Prostate gland (tissue), 2 donors: ENCODE measurements around the gene NR5A1.

Source experiments
- POLR2AphosphoS5 ChIP-seq: sonication (generic); formaldehyde crosslinking; IDR thresholded peaks from one replicate; pipeline ENCODE4 v1.6.1; 2017; ENCODE audit warnings: antibody characterized with exemption
- TF ChIP-seq, protein P1 (sequence below), 4 experiments: fragments of 200-600 bp in 2 of 4; fragments of 450-650 bp in 2 of 4; sonication (generic) in 2 of 4; IDR thresholded peaks; 1 replicate in 3 of 4; 2 replicates in 1 of 4; pipeline ENCODE4 v1.5.1; 2016 to 2019; ENCODE audit warnings: antibody characterized with exemption in 4 of 4, mild to moderate bottlenecking in 2 of 4, moderate library complexity in 2 of 4

GRCh38 chr9:124496075-124496449 lies 11.1 kb downstream of the NR5A1 start:
- TF ChIP-seq, protein P1, sequence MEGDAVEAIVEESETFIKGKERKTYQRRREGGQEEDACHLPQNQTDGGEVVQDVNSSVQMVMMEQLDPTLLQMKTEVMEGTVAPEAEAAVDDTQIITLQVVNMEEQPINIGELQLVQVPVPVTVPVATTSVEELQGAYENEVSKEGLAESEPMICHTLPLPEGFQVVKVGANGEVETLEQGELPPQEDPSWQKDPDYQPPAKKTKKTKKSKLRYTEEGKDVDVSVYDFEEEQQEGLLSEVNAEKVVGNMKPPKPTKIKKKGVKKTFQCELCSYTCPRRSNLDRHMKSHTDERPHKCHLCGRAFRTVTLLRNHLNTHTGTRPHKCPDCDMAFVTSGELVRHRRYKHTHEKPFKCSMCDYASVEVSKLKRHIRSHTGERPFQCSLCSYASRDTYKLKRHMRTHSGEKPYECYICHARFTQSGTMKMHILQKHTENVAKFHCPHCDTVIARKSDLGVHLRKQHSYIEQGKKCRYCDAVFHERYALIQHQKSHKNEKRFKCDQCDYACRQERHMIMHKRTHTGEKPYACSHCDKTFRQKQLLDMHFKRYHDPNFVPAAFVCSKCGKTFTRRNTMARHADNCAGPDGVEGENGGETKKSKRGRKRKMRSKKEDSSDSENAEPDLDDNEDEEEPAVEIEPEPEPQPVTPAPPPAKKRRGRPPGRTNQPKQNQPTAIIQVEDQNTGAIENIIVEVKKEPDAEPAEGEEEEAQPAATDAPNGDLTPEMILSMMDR (IDR thresholded peaks at IDR 0.05) = no peak
- no peak for TF ChIP-seq POLR2AphosphoS5
